ENCODE measurements around the gene TMEM212. TPM values are rescaled to one million over a fixed set of nuclear protein-coding genes. Genes with fewer than 3 reads are reported as not detected.

Gene TMEM212
- total RNA-seq, 4 donors from 2014 or later = not detected

- DNase-seq (no peak), ATAC-seq (no peak)
- Histone ChIP-seq H3K36me3 (no peaks in the 10 kb centered on the region), H3K27me3 (no peaks in the 10 kb centered on the region), H3K9me3 (no peaks in the 10 kb centered on the region), H3K4me3 (no peak overlapping the region), H3K27ac (no peak overlapping the region), H3K4me1 (no peaks in the 10 kb centered on the region)
- TF ChIP-seq CTCF (IDR thresholded peaks at IDR 0.05 in 4 of 5, conservative IDR thresholded peaks at IDR 0.05 in 1 of 5) (no peak), POLR2A (IDR thresholded peaks at IDR 0.05) (no peak)
- intact Hi-C loops (cut with DNase I; ENCODE audit: low total_unique reads) = no loop called here
- in situ Hi-C loops (cut with MboI; ENCODE audit: low sequenced_read_pairs in 4 of 4) = no loop called here
Measured at GRCh38 chr3:171908731-171909130, 65.6 kb downstream of the TMEM212 start.

Other genes with a start within 250 kb of the TMEM212 start
- gene PLD1, start 32.9 kb upstream of the TMEM212 start, total RNA-seq = 1 to 10 TPM; 1.9 to 5.6 (median 4.6) TPM
- 100 to 1,000 TPM in 1 of 4 donors, 10 to 100 TPM in 3; 42.5 to 110 (median 74.2) TPM for gene FNDC3B, start 196.2 kb downstream of the TMEM212 start, total RNA-seq